ENCODE results near the gene DNMT3B.

GRCh38 chr20:32830437-32830836 is 68.3 kb downstream of the DNMT3B start:
- TF ChIP-seq CTCF (IDR thresholded peaks at IDR 0.05), result no peak
- TF ChIP-seq POLR2A (IDR thresholded peaks at IDR 0.05), result no peak

Measured in body of pancreas (tissue), 4 donors.